Measurements from ENCODE around the gene TLCD3A. TPM values are rescaled to one million over a fixed set of nuclear protein-coding genes. Genes with fewer than 3 reads are reported as not detected.

TLCD3A gene
- total RNA-seq, 1 experiment from 2014 or later = 13.4 TPM

- ChIA-PET CTCF (interaction anchor here (0.6 kb wide), 1 partner anchor 31 kb away, joined by 3 read pairs; no protein-coding TSS in a partner anchor), POLR2A (no interaction called here)
- no peaks in the 10 kb centered on the region for H3K4me1 Mint-ChIP-seq (ENCODE audit: low read depth, unreplicated experiment)
- H3K4me3 Mint-ChIP-seq (ENCODE audit: unreplicated experiment) = no peak overlapping the region
- H3K4me1 ChIP-seq = no peaks in the 10 kb centered on the region
- H3K9me3 Mint-ChIP-seq (ENCODE audit: unreplicated experiment) = no peaks in the 10 kb centered on the region
- no peak for TF ChIP-seq CTCF (IDR thresholded peaks at IDR 0.05; ENCODE audit: insufficient read depth in 1 of 2, low read depth in 1 of 2, low read length in 1 of 2, severe bottlenecking in 1 of 2, unreplicated experiment in 1 of 2)
- no TSS peak for BruUV-seq (replicated peaks)
- H3K27me3 ChIP-seq (replicated peaks; ENCODE audit: control insufficient read depth, insufficient read depth, low read length) = no peaks in the 10 kb centered on the region
- H3K36me3 ChIP-seq (ENCODE audit: control insufficient read depth, insufficient read depth, low read length) = no peaks in the 10 kb centered on the region
- H3K27ac Mint-ChIP-seq (ENCODE audit: unreplicated experiment) = no peak overlapping the region
- H3K36me3 Mint-ChIP-seq (ENCODE audit: insufficient read depth, unreplicated experiment) = no peaks in the 10 kb centered on the region
- H3K27me3 Mint-ChIP-seq (ENCODE audit: insufficient read depth, unreplicated experiment) = no peaks in the 10 kb centered on the region
- H3K9me3 ChIP-seq = no peaks in the 10 kb centered on the region
- H3K4me3 ChIP-seq (ENCODE audit: low read depth, low read length) = no peak overlapping the region
- intact Hi-C loops (cut with micrococcal nuclease; ENCODE audit: unreplicated experiment) = no loop called here
- no peak for DNase-seq
Measured at GRCh38 chr17:721540-721937, 10.9 kb upstream of the TLCD3A start.

GRCh38 chr17:725084-725483, 7.3 kb upstream of the TLCD3A start:
- DNase-seq = no peak
- no peak for TF ChIP-seq CTCF (IDR thresholded peaks at IDR 0.05; ENCODE audit: insufficient read depth in 1 of 2, low read depth in 1 of 2, low read length in 1 of 2, severe bottlenecking in 1 of 2, unreplicated experiment in 1 of 2)
- no TSS peak for BruUV-seq (replicated peaks)
- Histone ChIP-seq H3K36me3 (ENCODE audit: control insufficient read depth, insufficient read depth, low read length) (no peaks in the 10 kb centered on the region), H3K27me3 (replicated peaks; ENCODE audit: control insufficient read depth, insufficient read depth, low read length) (no peaks in the 10 kb centered on the region), H3K4me3 (ENCODE audit: low read depth, low read length) (no peak overlapping the region), H3K4me1 (no peaks in the 10 kb centered on the region), H3K9me3 (no peaks in the 10 kb centered on the region)
- no peaks in the 10 kb centered on the region for H3K27me3 Mint-ChIP-seq (ENCODE audit: insufficient read depth, unreplicated experiment)
- H3K4me1 Mint-ChIP-seq (ENCODE audit: low read depth, unreplicated experiment) = peaks cover 7% of the 10 kb centered on the region
- intact Hi-C loops (cut with micrococcal nuclease; ENCODE audit: unreplicated experiment) = no loop called here
- no peak overlapping the region for H3K4me3 Mint-ChIP-seq (ENCODE audit: unreplicated experiment)
- no peaks in the 10 kb centered on the region for H3K9me3 Mint-ChIP-seq (ENCODE audit: unreplicated experiment)
- H3K27ac Mint-ChIP-seq (ENCODE audit: unreplicated experiment) = no peak overlapping the region
- POLR2A ChIA-PET = no interaction called here
- CTCF ChIA-PET = interaction anchor here (0.5 kb wide), 1 partner anchor 18 kb away, joined by 3 read pairs; no protein-coding TSS in a partner anchor
- no peaks in the 10 kb centered on the region for H3K36me3 Mint-ChIP-seq (ENCODE audit: insufficient read depth, unreplicated experiment)

- POLR2A ChIA-PET = no interaction called here
- H3K9me3 ChIP-seq = no peaks in the 10 kb centered on the region
- Mint-ChIP-seq H3K9me3 (ENCODE audit: unreplicated experiment) (no peaks in the 10 kb centered on the region), H3K36me3 (ENCODE audit: insufficient read depth, unreplicated experiment) (no peaks in the 10 kb centered on the region), H3K4me3 (ENCODE audit: unreplicated experiment) (peak overlapping the region; percentile 31), H3K27ac (ENCODE audit: unreplicated experiment) (no peak overlapping the region), H3K27me3 (ENCODE audit: insufficient read depth, unreplicated experiment) (no peaks in the 10 kb centered on the region), H3K4me1 (ENCODE audit: low read depth, unreplicated experiment) (peaks cover 7% of the 10 kb centered on the region)
- no TSS peak for BruUV-seq (replicated peaks)
- intact Hi-C loops (cut with micrococcal nuclease; ENCODE audit: unreplicated experiment) = no loop called here
- CTCF ChIA-PET = interaction anchor here (0.5 to 1.0 kb wide), 2 partner anchors 19 to 27 kb away, joined by 3 read pairs; no protein-coding TSS in a partner anchor
- no peak for TF ChIP-seq CTCF (IDR thresholded peaks at IDR 0.05; ENCODE audit: insufficient read depth in 1 of 2, low read depth in 1 of 2, low read length in 1 of 2, severe bottlenecking in 1 of 2, unreplicated experiment in 1 of 2)
- no peak for DNase-seq
- H3K4me1 ChIP-seq = no peaks in the 10 kb centered on the region
- no peak overlapping the region for H3K4me3 ChIP-seq (ENCODE audit: low read depth, low read length)
- H3K36me3 ChIP-seq (ENCODE audit: control insufficient read depth, insufficient read depth, low read length) = no peaks in the 10 kb centered on the region
- H3K27me3 ChIP-seq (replicated peaks; ENCODE audit: control insufficient read depth, insufficient read depth, low read length) = no peaks in the 10 kb centered on the region
Measured at GRCh38 chr17:725746-726145, 6.7 kb upstream of the TLCD3A start.
